ENCODE measurements around the gene IL17RD. TPM values are rescaled to one million over a fixed set of nuclear protein-coding genes. Genes with fewer than 3 reads are reported as not detected.
A peak's percentile ranks its signal among the peaks of the same experiment; 100 is the strongest.

Gene IL17RD
- total RNA-seq, 1 donor from 2014 or later = 51.9 TPM

GRCh38 chr3:57152151-57153143 lies 12.7 kb downstream of the IL17RD start:
- Mint-ChIP-seq H3K27ac (ENCODE audit: unreplicated experiment) (peak overlapping the region; percentile 96), H3K4me1 (peaks cover 73% of the 10 kb centered on the region), H3K36me3 (ENCODE audit: low read depth) (peaks cover 2% of the 10 kb centered on the region), H3K27me3 (ENCODE audit: low read depth) (no peaks in the 10 kb centered on the region), H3K4me3 (peak overlapping the region; percentile 85), H3K9me3 (no peaks in the 10 kb centered on the region)
- DNase-seq (ENCODE audit: low read depth, low spot score) = peak; percentile 55
- no peak for TF ChIP-seq CTCF (conservative IDR thresholded peaks at IDR 0.05)

- no peaks in the 10 kb centered on the region for H3K9me3 Mint-ChIP-seq
Measured at GRCh38 chr3:57151749-57152148, 13.4 kb downstream of the IL17RD start.

GRCh38 chr3:57151021-57151449 lies 14.1 kb downstream of the IL17RD start:
- H3K4me1 Mint-ChIP-seq = peaks cover 64% of the 10 kb centered on the region
- no peaks in the 10 kb centered on the region for H3K27me3 Mint-ChIP-seq (ENCODE audit: low read depth)
- no peak for DNase-seq (ENCODE audit: low read depth, low spot score)
- H3K9me3 Mint-ChIP-seq = no peaks in the 10 kb centered on the region
- peak overlapping the region; percentile 9 for H3K27ac Mint-ChIP-seq (ENCODE audit: unreplicated experiment)
- H3K36me3 Mint-ChIP-seq (ENCODE audit: low read depth) = peaks cover 2% of the 10 kb centered on the region
- H3K4me3 Mint-ChIP-seq = peak overlapping the region; percentile 50
- TF ChIP-seq CTCF (conservative IDR thresholded peaks at IDR 0.05) = no peak

More at GRCh38 chr3:57151749-57152148, 13.4 kb downstream of the IL17RD start:
- TF ChIP-seq CTCF (conservative IDR thresholded peaks at IDR 0.05) = no peak
- H3K36me3 Mint-ChIP-seq (ENCODE audit: low read depth) = peaks cover 2% of the 10 kb centered on the region
- H3K27ac Mint-ChIP-seq (ENCODE audit: unreplicated experiment) = peak overlapping the region; percentile 96
- H3K4me3 Mint-ChIP-seq = peak overlapping the region; percentile 85
- H3K4me1 Mint-ChIP-seq = peaks cover 69% of the 10 kb centered on the region
- H3K27me3 Mint-ChIP-seq (ENCODE audit: low read depth) = no peaks in the 10 kb centered on the region
- no peak for DNase-seq (ENCODE audit: low read depth, low spot score)

- no peaks in the 10 kb centered on the region for H3K9me3 Mint-ChIP-seq
- no peak for DNase-seq (ENCODE audit: low read depth, low spot score)
- TF ChIP-seq CTCF (conservative IDR thresholded peaks at IDR 0.05) = no peak
- peak overlapping the region; percentile 86 for H3K27ac Mint-ChIP-seq (ENCODE audit: unreplicated experiment)
- no peaks in the 10 kb centered on the region for H3K27me3 Mint-ChIP-seq (ENCODE audit: low read depth)
- H3K36me3 Mint-ChIP-seq (ENCODE audit: low read depth) = peaks cover 2% of the 10 kb centered on the region
- peak overlapping the region; percentile 62 for H3K4me3 Mint-ChIP-seq
- H3K4me1 Mint-ChIP-seq = peaks cover 58% of the 10 kb centered on the region
Measured at GRCh38 chr3:57150113-57150581, 15.0 kb downstream of the IL17RD start.

GRCh38 chr3:57147071-57147470 lies 18.1 kb downstream of the IL17RD start:
- Mint-ChIP-seq H3K27me3 (ENCODE audit: low read depth) (no peaks in the 10 kb centered on the region), H3K4me1 (peaks cover 46% of the 10 kb centered on the region), H3K27ac (ENCODE audit: unreplicated experiment) (no peak overlapping the region), H3K9me3 (no peaks in the 10 kb centered on the region), H3K36me3 (ENCODE audit: low read depth) (peaks cover 2% of the 10 kb centered on the region), H3K4me3 (no peak overlapping the region)
- no peak for DNase-seq (ENCODE audit: low read depth, low spot score)
- TF ChIP-seq CTCF (conservative IDR thresholded peaks at IDR 0.05) = no peak

Data from neural crest cell (in vitro differentiated cells).